Breast epithelium (tissue), 4 donors: ENCODE data around the gene SLC6A18. TPM values are rescaled to one million over a fixed set of nuclear protein-coding genes. Genes with fewer than 3 reads are reported as not detected.

Source experiments
- DNase-seq, 2 donors: peaks; one replicate each; pipeline ENCODE4 v3.0.0-alpha.2; 2019; ENCODE audit warnings: low spot score in 2 of 2
- H3K27ac ChIP-seq, 2 donors: fragments of 200-600 bp; sonication (generic) in 1 of 2; one replicate each; pipeline ENCODE4 v1.5.1; 2016 to 2019; ENCODE audit warnings: mild to moderate bottlenecking in 1 of 2
- H3K27me3 ChIP-seq, 2 donors: fragments of 200-600 bp; sonication (generic) in 1 of 2; one replicate each; pipeline versions ENCODE4 v1.5.1 to v1.6.0; 2017 to 2019; ENCODE audit warnings: control low read depth in 1 of 2, mild to moderate bottlenecking in 1 of 2
- H3K36me3 ChIP-seq: fragments of 200-600 bp; one replicate; pipeline ENCODE4 v1.5.1; 2019
- H3K4me1 ChIP-seq, 2 donors: fragments of 200-600 bp; sonication (generic); one replicate each; pipeline ENCODE4 v1.5.1; 2016 to 2019; ENCODE audit warnings: control low read depth in 1 of 2
- H3K4me3 ChIP-seq, 3 donors: fragments of 200-600 bp; sonication (generic); 1 replicate in 2 of 3; 2 replicates in 1 of 3; pipeline ENCODE4 v1.5.1; 2016 to 2019; ENCODE audit warnings: mild to moderate bottlenecking in 3 of 3, moderate library complexity in 2 of 3
- H3K9me3 ChIP-seq, 2 donors: fragments of 200-600 bp; sonication (generic) in 1 of 2; one replicate each; pipeline ENCODE4 v1.5.1; 2016 to 2019; ENCODE audit warnings: control low read depth in 1 of 2
- CTCF ChIP-seq, 3 donors: fragments of 450-650 bp; IDR thresholded peaks; one replicate each; pipeline ENCODE4 v1.5.1; 2016 to 2017; ENCODE audit warnings: antibody characterized with exemption in 3 of 3, mild to moderate bottlenecking in 3 of 3, moderate library complexity in 3 of 3
- POLR2A ChIP-seq: fragments of 450-650 bp; IDR thresholded peaks from one replicate; pipeline ENCODE4 v1.6.1; 2016; ENCODE audit warnings: antibody characterized with exemption, mild to moderate bottlenecking, moderate library complexity
- POLR2AphosphoS5 ChIP-seq, 3 donors: sonication (generic); formaldehyde crosslinking; IDR thresholded peaks; one replicate each; pipeline ENCODE4 v1.6.1; 2017; ENCODE audit warnings: antibody characterized with exemption in 3 of 3
- intact Hi-C: fragments of 100-400 bp; cut with DNase I; formaldehyde crosslinking; loops from one replicate; pipeline ENCODE4 v1.15.1; 2023; ENCODE audit warnings: low total_unique reads
- total RNA-seq, 3 donors: library from RNA; depleted of rRNA; stranded (reverse); fragments of >200 nt; gene quantifications; one replicate each; pipeline ENCODE4 v1.1.0, GENCODE V29; 2016

The SLC6A18 gene
- total RNA-seq, 3 donors from 2014 or later, result not detected

- H3K27ac ChIP-seq, result no peak overlapping the region
- H3K36me3 ChIP-seq, result no peaks in the 10 kb centered on the region
- DNase-seq, result no peak
- no peaks in the 10 kb centered on the region for H3K27me3 ChIP-seq
- H3K4me1 ChIP-seq, result no peaks in the 10 kb centered on the region
- peaks cover 10 to 15% of the 10 kb centered on the region in 2 donors for H3K9me3 ChIP-seq
- TF ChIP-seq CTCF (IDR thresholded peaks at IDR 0.05) (no peak), POLR2A (no peak), POLR2AphosphoS5 (IDR thresholded peaks at IDR 0.05) (no peak)
- intact Hi-C loops, result no loop called here
- H3K4me3 ChIP-seq, result no peak overlapping the region
These were observed 43.5 kb downstream of the SLC6A18 start for GRCh38 chr5:1268666-1269065.

- no peaks in the 10 kb centered on the region for H3K36me3 ChIP-seq
- no peak for DNase-seq
- intact Hi-C loops, result no loop called here
- H3K27me3 ChIP-seq, result no peaks in the 10 kb centered on the region
- H3K4me1 ChIP-seq, result no peaks in the 10 kb centered on the region
- no peak overlapping the region for H3K27ac ChIP-seq
- H3K4me3 ChIP-seq, result no peak overlapping the region
- H3K9me3 ChIP-seq, result peaks cover 0 to 10% of the 10 kb centered on the region in 2 donors
- TF ChIP-seq POLR2A, result no peak
- no peak for TF ChIP-seq POLR2AphosphoS5 (IDR thresholded peaks at IDR 0.05)
- TF ChIP-seq CTCF (IDR thresholded peaks at IDR 0.05), result no peak
These were observed 45.2 kb downstream of the SLC6A18 start for GRCh38 chr5:1270426-1270825.

- TF ChIP-seq POLR2AphosphoS5 (IDR thresholded peaks at IDR 0.05), result no peak
- no peak for TF ChIP-seq CTCF (IDR thresholded peaks at IDR 0.05)
- TF ChIP-seq POLR2A, result no peak
- intact Hi-C loops, result no loop called here
- Histone ChIP-seq H3K27me3 (no peaks in the 10 kb centered on the region), H3K27ac (no peak overlapping the region), H3K36me3 (no peaks in the 10 kb centered on the region), H3K4me3 (no peak overlapping the region), H3K9me3 (peaks cover 0 to 9% of the 10 kb centered on the region in 2 donors), H3K4me1 (no peaks in the 10 kb centered on the region)
- no peak for DNase-seq
These were observed 46.0 kb downstream of the SLC6A18 start for GRCh38 chr5:1270933-1271914.

- no peak overlapping the region for H3K4me3 ChIP-seq
- H3K36me3 ChIP-seq, result no peaks in the 10 kb centered on the region
- intact Hi-C loops, result no loop called here
- no peak overlapping the region for H3K27ac ChIP-seq
- no peak for TF ChIP-seq CTCF (IDR thresholded peaks at IDR 0.05)
- TF ChIP-seq POLR2A, result no peak
- no peak for TF ChIP-seq POLR2AphosphoS5 (IDR thresholded peaks at IDR 0.05)
- H3K27me3 ChIP-seq, result no peaks in the 10 kb centered on the region
- no peak for DNase-seq
- peaks cover 0 to 9% of the 10 kb centered on the region in 2 donors for H3K9me3 ChIP-seq
- no peaks in the 10 kb centered on the region for H3K4me1 ChIP-seq
These were observed 47.0 kb downstream of the SLC6A18 start for GRCh38 chr5:1272201-1272600.

- Histone ChIP-seq H3K27me3 (no peaks in the 10 kb centered on the region), H3K36me3 (no peaks in the 10 kb centered on the region), H3K9me3 (peaks cover 3 to 19% of the 10 kb centered on the region in 2 donors), H3K4me3 (no peak overlapping the region), H3K27ac (no peak overlapping the region), H3K4me1 (no peaks in the 10 kb centered on the region)
- intact Hi-C loops, result no loop called here
- no peak for DNase-seq
- TF ChIP-seq CTCF (IDR thresholded peaks at IDR 0.05) (no peak), POLR2AphosphoS5 (IDR thresholded peaks at IDR 0.05) (no peak), POLR2A (no peak)
These were observed 48.6 kb downstream of the SLC6A18 start for GRCh38 chr5:1273745-1274144.
